GM19240 (cell line): ENCODE measurements around the gene ZNF317.
"Not testable (repeated sequence)": the region's sequence is repeated elsewhere in the genome, so short reads cannot be mapped to it uniquely, and the experiment has no call there.

ENCODE experiments used
- DNase-seq: peaks from one replicate; pipeline ENCODE4 v3.0.0; 2011; ENCODE audit warnings: low spot score; ENCODE audit not compliant: insufficient read length

The ZNF317 gene

GRCh38 chr19:9171393-9171991, 31.3 kb downstream of the ZNF317 start:
- DNase-seq = no peak

GRCh38 chr19:9175326-9175725, 35.1 kb downstream of the ZNF317 start:
- no peak for DNase-seq

- DNase-seq = no peak
These were observed 38.7 kb downstream of the ZNF317 start, which contains the start of gene OR7D2 for GRCh38 chr19:9178901-9179300. Gene OR7D2, plus strand, starts transcription at chr19:9178979. Its CDS starts 6,803 bp downstream, at chr19:9185782.

- DNase-seq = no peak
These were observed 42.8 kb downstream of the ZNF317 start for GRCh38 chr19:9183000-9183399.

GRCh38 chr19:9187191-9187590, 47.0 kb downstream of the ZNF317 start:
- DNase-seq = no peak

GRCh38 chr19:9189535-9189934, 49.3 kb downstream of the ZNF317 start:
- no peak for DNase-seq

GRCh38 chr19:9198044-9198443, 57.8 kb downstream of the ZNF317 start:
- DNase-seq = not testable (repeated sequence)

- peak; percentile 6 for DNase-seq
These were observed 65.4 kb downstream of the ZNF317 start for GRCh38 chr19:9205501-9206113.
